GM19397 (cell line): Measurements from ENCODE around the gene IRX4.

Experiments used
- ATAC-seq: cut with Tn5 transposase; IDR thresholded peaks from one replicate; pipeline ENCODE4 v1.9.1; 2021; ENCODE audit warnings: mild to moderate bottlenecking, moderate library complexity; ENCODE audit not compliant: unreplicated experiment

The IRX4 gene

GRCh38 chr5:1882337-1883119 lies at the start of gene IRX4:
Gene IRX4 (minus strand): TSS chr5:1882925. CDS start chr5:1882647, 278 bp downstream.
- no peak for ATAC-seq

- ATAC-seq, result no peak
Observed at GRCh38 chr5:1931604-1932231, 49.0 kb upstream of the IRX4 start.

DNA sequence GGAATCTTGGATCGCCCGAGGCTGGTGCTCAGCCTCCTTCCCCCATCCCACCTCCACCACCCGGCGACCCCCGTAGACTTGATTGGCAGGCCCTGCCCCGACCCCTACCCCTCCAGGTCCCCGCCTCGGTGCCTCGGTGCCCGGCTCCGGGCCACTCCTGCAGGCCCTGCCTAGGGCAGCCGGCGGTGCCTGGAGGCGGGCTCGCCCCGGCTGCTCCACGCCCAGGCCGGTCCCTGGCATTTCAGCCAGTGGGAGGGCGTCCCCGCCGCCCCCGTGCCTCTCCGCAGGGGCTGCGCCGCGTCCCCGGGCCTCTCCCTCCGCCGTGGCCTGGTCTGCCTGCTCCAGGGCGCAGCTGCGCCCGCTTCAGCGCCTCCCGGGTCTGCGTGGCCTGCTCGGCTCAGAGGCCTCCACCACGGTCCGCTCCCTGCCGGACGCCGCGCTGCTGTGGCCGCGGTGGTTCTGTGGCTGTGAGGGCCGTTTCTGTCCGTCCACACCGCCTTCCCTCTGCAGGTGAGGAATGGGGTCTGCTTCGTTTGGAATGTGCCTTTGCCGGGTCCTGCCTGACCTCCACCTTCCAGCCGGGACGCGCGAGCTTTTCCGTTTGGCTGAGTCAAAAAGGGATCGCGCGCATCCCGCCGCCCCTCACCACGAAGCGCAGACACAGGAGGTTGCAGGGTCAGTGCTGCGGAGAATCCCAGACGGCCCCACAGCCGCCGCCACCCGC lies 48.3 kb upstream of the IRX4 start:
- ATAC-seq, result no peak

GRCh38 chr5:1930501-1930879 lies 47.8 kb upstream of the IRX4 start:
- no peak for ATAC-seq

- ATAC-seq, result no peak
Observed at GRCh38 chr5:1929108-1929991, 46.6 kb upstream of the IRX4 start.

DNA sequence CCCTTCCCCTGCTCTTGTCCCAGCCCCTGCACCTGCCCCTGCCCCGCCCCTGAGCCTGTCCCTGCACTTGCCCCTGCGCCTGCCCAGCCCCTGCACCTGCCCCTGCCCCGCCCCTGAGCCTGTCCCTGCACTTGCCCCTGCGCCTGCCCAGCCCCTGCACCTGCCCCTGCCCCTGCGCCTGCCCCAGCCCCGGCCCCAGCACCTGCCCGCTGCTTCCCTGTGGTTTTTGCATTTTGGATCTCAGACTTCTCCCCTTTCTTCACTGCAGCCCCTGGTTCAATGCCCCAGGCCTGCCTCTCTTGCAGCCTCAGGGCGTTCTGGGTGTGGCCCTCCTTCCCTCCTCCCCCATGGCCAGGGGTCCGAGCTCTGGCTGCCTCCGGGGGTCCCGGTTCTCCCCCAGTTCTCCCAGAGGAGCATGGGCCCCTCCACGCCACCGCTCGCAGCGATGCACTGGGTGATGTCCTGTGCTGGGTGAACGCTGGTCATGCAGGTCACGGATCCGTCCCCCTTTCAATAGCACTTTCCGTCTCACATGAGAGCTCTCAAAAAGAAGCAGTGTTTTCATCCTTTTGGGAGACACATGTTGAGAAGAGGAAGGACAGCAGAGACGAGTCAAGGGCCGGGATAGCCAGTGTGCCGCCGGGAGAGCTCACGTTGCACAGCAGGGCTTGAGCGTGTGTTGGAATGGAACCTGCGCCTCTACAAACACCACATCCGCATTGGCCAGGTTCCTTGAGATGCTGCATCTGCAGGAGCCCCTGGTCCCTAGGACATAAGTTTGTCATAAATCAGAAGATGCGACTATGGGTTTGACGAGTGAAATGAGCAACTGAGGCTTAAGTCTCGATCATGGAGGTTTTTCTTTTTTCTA lies 44.0 kb upstream of the IRX4 start:
- no peak for ATAC-seq

DNA sequence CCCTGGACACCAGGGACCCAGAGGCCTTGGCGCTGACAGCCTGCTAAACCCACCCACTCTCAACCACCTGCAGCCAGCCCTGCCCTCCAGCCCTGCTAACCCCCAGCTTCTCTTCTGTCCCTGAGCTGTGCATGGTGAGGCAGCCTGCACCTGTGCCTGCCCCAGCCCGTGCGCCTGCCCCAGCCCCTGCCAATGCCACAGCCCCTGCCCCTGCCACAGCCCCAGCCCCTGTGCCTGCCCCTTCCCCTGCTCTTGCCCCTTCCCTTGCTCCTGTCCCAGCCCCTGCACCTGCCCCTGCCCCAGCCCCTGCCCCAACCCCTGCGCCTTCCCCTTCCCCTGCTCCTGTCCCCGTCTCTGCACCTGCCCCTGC lies 43.3 kb upstream of the IRX4 start:
- ATAC-seq, result no peak

- no peak for ATAC-seq
Observed at GRCh38 chr5:1925111-1926070, 42.7 kb upstream of the IRX4 start.

DNA sequence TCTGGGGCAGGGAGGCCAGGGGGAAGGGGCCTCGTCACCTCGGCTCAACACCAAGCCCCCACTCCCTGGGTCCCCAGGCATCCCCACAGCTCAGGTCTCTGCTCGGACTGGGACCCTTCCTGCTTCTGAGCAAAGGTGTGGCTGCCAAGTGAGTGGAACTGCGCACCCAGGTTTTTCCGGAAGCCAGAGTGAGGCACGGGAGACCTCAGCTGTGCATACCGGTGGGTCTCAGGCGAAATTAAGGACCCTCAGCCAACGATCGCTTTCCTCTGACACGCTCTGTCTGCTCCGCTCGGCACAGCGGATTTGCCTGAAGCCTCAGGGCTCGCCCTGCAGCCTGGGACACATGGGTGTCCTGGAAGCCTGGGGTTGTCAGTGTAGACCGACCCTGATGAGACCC lies 41.0 kb upstream of the IRX4 start:
- ATAC-seq, result no peak

DNA sequence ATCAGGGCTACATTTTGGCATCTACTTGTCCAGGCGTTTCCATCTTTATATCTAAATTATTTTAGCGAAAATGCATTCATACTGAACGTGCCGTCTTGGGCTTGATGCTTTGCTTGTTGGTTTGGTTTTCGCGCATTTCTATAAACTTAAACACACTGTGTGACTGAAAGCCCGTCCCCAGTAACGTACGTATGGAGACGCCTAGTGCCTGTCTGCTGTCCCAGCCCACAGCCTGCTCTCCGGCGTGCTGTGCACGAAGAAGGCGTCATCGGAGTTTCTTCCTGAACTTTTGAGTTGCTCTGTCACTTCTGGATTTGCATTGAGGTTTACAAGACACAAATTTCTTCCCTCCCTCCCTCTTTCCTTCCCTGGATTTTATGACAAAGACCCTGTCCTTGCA lies 40.6 kb upstream of the IRX4 start:
- no peak for ATAC-seq

- no peak for ATAC-seq
Observed at GRCh38 chr5:1921711-1922110, 39.0 kb upstream of the IRX4 start.

DNA sequence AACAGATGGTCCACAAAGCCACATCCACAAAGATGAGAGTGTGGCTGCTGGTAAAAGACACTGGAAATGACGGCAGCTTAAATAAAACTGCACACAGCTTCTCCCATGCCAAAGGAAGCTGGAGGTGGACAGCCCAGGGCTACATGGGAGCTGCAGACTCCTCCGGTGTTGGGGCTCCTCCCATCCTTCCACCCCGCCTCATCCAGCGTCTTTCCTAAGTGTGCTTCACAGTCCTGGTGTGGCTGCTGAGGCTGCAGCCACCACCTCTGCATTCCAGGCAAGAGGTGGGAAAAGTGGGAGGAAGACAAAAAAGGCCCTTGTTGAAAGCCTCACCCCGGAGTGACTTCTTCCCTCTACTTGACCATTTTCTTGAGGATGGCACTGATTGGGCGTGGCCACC lies 37.0 kb upstream of the IRX4 start:
- no peak for ATAC-seq

- no peak for ATAC-seq
Observed at GRCh38 chr5:1919209-1919566, 36.5 kb upstream of the IRX4 start.

DNA sequence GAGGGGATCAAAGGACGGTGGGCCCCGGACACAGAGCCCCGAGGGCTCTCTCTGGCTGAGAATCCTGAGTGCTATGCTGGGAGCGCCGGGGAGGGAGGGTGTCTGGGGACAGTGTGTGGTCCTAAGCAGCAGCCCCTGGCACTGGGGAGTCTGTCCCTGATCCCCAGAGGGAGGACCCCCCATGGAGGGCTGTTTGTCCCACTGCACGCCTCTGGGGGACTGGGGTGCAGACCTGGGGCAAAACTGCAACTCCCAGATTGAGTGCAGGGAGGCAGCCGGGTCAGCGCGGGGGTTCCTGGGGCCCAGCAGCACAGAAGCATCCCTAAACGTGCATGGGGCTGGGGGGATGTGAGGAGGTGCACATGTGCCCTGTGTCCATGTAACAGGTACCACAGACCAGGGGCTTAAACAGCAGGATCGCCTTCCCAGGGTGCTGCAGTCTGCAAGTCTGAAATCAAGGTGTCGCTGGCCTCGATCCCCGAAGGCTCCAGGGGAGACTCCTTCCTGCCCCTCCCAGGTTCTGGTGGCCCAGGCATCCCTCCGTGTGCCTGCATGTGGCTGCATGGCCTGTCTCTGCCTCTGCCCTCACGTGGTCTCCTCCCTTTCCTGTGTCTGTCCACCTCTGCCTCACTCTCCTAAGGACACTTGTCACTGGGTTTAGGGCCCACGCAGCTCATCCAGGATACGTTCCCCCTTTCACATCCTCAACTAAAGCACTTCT lies 35.9 kb upstream of the IRX4 start:
- no peak for ATAC-seq

DNA sequence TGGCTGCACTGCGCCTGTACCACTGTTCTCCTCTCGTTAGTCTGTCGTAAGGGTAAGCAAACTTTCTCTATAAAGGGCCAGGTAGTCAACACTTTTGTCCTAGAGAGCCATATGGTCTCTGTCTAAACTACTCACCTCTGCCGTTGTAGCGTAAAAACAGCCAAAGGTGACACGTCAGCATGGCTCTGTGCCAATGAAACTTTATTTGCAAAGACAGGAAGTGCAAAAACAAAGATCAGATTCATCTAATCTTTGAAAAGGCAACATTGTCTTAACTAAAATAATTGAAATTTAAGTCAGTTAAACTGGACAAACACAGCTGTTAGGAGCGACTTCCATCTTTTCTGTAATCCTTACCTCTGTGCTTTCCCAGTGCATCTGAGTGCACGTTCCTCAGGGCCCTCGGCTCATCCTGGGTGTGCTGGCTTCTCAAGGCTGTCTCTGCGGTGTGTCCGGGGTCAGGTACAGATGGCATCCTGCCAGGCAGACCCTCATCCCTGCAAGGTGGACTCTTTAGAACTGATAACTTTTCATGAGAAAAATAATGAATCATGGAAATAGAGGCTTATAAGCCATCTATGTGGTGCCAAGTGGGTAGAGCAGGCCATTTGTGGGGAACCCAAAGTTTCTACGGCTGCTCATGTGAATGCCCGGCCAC lies 35.2 kb upstream of the IRX4 start:
- ATAC-seq, result no peak

DNA sequence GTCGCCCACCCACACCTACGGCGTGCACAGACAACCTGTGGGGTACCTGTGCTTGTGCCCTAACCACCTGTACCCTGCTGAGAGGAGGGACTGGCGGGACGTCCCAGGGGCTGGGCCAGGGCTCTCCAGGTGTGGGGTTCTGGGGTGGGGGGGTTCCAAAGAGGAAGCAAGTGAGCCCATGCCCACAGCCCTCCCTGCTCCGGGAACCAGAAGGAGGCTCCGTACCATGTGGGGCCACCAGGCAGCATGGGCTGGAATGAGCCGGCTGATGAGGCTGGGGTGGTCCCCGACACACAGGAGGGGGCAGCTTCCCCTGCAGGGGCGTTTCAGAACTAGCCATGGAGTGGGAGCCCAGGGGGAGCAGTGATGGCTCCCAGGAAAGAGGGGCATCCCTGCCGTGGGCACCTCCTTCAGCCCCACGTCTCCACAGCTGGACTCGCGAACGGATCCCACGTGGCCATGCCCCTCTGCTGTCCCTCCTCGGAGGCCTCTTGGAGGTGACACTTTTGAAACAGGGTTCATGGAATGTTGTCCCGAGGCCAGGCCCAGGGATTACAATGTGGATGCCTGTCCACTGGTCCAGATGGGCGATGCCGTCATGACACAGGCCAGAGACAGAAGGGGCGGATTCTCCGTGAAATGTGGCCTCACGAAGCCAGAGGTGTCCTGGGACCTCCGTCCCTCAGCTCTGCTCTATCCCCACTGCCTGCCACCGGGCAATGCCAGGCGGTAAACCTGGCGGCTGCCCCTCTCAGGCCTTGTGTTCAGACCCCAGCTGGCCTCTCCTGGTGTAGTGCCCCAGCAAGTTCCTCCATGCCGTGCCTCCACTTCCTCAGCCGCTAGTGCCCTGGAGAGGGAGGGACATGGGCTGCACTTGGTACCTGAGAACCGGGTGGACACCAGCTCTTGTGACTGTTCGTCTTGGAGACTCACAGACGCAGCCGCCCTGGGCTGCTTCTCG lies 33.6 kb upstream of the IRX4 start:
- ATAC-seq, result no peak

DNA sequence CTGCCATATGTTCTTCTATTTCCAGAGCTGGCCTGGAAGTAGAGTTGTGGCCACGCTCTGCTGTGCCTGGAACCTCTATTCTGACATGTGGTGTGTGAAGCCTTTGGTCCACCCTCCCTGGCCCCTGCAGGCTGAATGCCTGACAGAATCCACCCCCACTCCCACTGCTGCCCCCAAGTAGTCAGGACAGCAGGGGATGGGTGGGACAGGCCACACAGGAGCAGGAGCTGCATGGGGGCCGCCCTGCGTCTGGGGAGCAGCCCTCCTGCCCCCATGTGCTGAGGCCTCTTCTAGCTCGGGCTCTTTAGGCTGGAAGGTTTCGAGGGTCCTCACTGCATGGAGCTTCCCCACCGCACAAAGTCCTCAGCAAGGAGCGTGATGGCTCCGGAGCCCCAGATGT lies 32.6 kb upstream of the IRX4 start:
- no peak for ATAC-seq
